ENCODE measurements around the gene PPP2R5C.

The PPP2R5C gene

GRCh38 chr14:101838476-101838875 lies 77.0 kb downstream of the PPP2R5C start:
- no peak for TF ChIP-seq CSDC2 (CRISPR knock-in tag; IDR thresholded peaks at IDR 0.05)
- TF ChIP-seq BACH2 (CRISPR knock-in tag; IDR thresholded peaks at IDR 0.05; ENCODE audit: borderline replicate concordance): no peak
- TF ChIP-seq POU6F1 (CRISPR knock-in tag; IDR thresholded peaks at IDR 0.05; ENCODE audit: borderline replicate concordance, low read depth): no peak
- no peak for TF ChIP-seq ZFP30 (CRISPR knock-in tag; IDR thresholded peaks at IDR 0.05)
- TF ChIP-seq GLIS3 (CRISPR knock-in tag; IDR thresholded peaks at IDR 0.05): no peak
- TF ChIP-seq ARNTL (CRISPR knock-in tag; IDR thresholded peaks at IDR 0.05; ENCODE audit: borderline replicate concordance, low read depth): no peak
- TF ChIP-seq CSRNP3 (CRISPR knock-in tag; IDR thresholded peaks at IDR 0.05): no peak
- no peak for TF ChIP-seq ESRRG (CRISPR knock-in tag; IDR thresholded peaks at IDR 0.05)
- no peak for ATAC-seq

GRCh38 chr14:101839236-101839635 lies 77.7 kb downstream of the PPP2R5C start:
- no peak for TF ChIP-seq ZC3H10 (CRISPR knock-in tag; IDR thresholded peaks at IDR 0.05)
- TF ChIP-seq CSDC2 (CRISPR knock-in tag; IDR thresholded peaks at IDR 0.05): no peak
- TF ChIP-seq ZNF8 (CRISPR knock-in tag; IDR thresholded peaks at IDR 0.05): no peak
- no peak for TF ChIP-seq TSHZ2 (CRISPR knock-in tag; IDR thresholded peaks at IDR 0.05)
- no peak for TF ChIP-seq CSRNP3 (CRISPR knock-in tag; IDR thresholded peaks at IDR 0.05)
- TF ChIP-seq PATZ1 (CRISPR knock-in tag; IDR thresholded peaks at IDR 0.05; ENCODE audit: borderline replicate concordance): no peak
- no peak for TF ChIP-seq ISL1 (CRISPR knock-in tag; IDR thresholded peaks at IDR 0.05)
- TF ChIP-seq OSR1 (CRISPR knock-in tag; IDR thresholded peaks at IDR 0.05): no peak
- no peak for TF ChIP-seq ARNTL (CRISPR knock-in tag; IDR thresholded peaks at IDR 0.05; ENCODE audit: borderline replicate concordance, low read depth)
- no peak for TF ChIP-seq ZFP3 (CRISPR knock-in tag; IDR thresholded peaks at IDR 0.05)
- TF ChIP-seq ESRRG (CRISPR knock-in tag; IDR thresholded peaks at IDR 0.05): no peak
- no peak for TF ChIP-seq BACH2 (CRISPR knock-in tag; IDR thresholded peaks at IDR 0.05; ENCODE audit: borderline replicate concordance)
- TF ChIP-seq ZNF70 (CRISPR knock-in tag; IDR thresholded peaks at IDR 0.05): no peak
- TF ChIP-seq GLIS3 (CRISPR knock-in tag; IDR thresholded peaks at IDR 0.05): no peak
- TF ChIP-seq ZNF565 (CRISPR knock-in tag; conservative IDR thresholded peaks at IDR 0.05; ENCODE audit: low read depth): no peak
- TF ChIP-seq PPARA (CRISPR knock-in tag; IDR thresholded peaks at IDR 0.05; ENCODE audit: borderline replicate concordance): no peak
- TF ChIP-seq TCF4 (CRISPR knock-in tag; IDR thresholded peaks at IDR 0.05; ENCODE audit: borderline replicate concordance): no peak
- no peak for TF ChIP-seq SNAI2 (CRISPR knock-in tag; IDR thresholded peaks at IDR 0.05)
- TF ChIP-seq CREB5 (CRISPR knock-in tag; IDR thresholded peaks at IDR 0.05; ENCODE audit: low read depth): no peak
- TF ChIP-seq RARB (CRISPR knock-in tag; IDR thresholded peaks at IDR 0.05): no peak
- no peak for ATAC-seq

All from SK-N-SH treated with all-trans-retinoic acid at 6 μM for 48 hours (cell line).